ENCODE measurements around the gene RIC8A.

Gene RIC8A

GRCh38 chr11:221998-222789, 14.7 kb downstream of the RIC8A start:
- Histone ChIP-seq H3K27ac (ENCODE audit: low read length) (no peak overlapping the region), H3K9me3 (ENCODE audit: control insufficient read depth in 2 of 2, low read length in 2 of 2) (no peaks in the 10 kb centered on the region), H3K9ac (ENCODE audit: low read length in 2 of 2) (no peak overlapping the region), H3K36me3 (ENCODE audit: control insufficient read depth in 2 of 2, insufficient read depth in 2 of 2, low read length in 2 of 2) (peaks cover 6 to 18% of the 10 kb centered on the region in 2 donors), H3K4me3 (ENCODE audit: low read length in 2 of 2) (no peak overlapping the region), H3K4me1 (ENCODE audit: control insufficient read depth, insufficient read depth, low read length) (no peaks in the 10 kb centered on the region), H3K27me3 (ENCODE audit: control insufficient read depth in 1 of 2, insufficient read depth in 2 of 2, low read length in 2 of 2) (no peaks in the 10 kb centered on the region)

- no peaks in the 10 kb centered on the region for H3K27me3 ChIP-seq (ENCODE audit: control insufficient read depth in 1 of 2, insufficient read depth in 2 of 2, low read length in 2 of 2)
- H3K4me1 ChIP-seq (ENCODE audit: control insufficient read depth, insufficient read depth, low read length), result no peaks in the 10 kb centered on the region
- H3K36me3 ChIP-seq (ENCODE audit: control insufficient read depth in 2 of 2, insufficient read depth in 2 of 2, low read length in 2 of 2), result peaks cover 6 to 12% of the 10 kb centered on the region in 2 donors
- no peak overlapping the region for H3K9ac ChIP-seq (ENCODE audit: low read length in 2 of 2)
- no peak overlapping the region for H3K27ac ChIP-seq (ENCODE audit: low read length)
- H3K4me3 ChIP-seq (ENCODE audit: low read length in 2 of 2), result no peak overlapping the region
- H3K9me3 ChIP-seq (ENCODE audit: control insufficient read depth in 2 of 2, low read length in 2 of 2), result no peaks in the 10 kb centered on the region
Observed at GRCh38 chr11:223026-223789, 15.7 kb downstream of the RIC8A start.

- peaks cover 6 to 8% of the 10 kb centered on the region in 2 donors for H3K36me3 ChIP-seq (ENCODE audit: control insufficient read depth in 2 of 2, insufficient read depth in 2 of 2, low read length in 2 of 2)
- no peak overlapping the region for H3K4me3 ChIP-seq (ENCODE audit: low read length in 2 of 2)
- H3K9me3 ChIP-seq (ENCODE audit: control insufficient read depth in 2 of 2, low read length in 2 of 2), result no peaks in the 10 kb centered on the region
- H3K4me1 ChIP-seq (ENCODE audit: control insufficient read depth, insufficient read depth, low read length), result no peaks in the 10 kb centered on the region
- no peaks in the 10 kb centered on the region for H3K27me3 ChIP-seq (ENCODE audit: control insufficient read depth in 1 of 2, insufficient read depth in 2 of 2, low read length in 2 of 2)
- no peak overlapping the region for H3K27ac ChIP-seq (ENCODE audit: low read length)
- no peak overlapping the region for H3K9ac ChIP-seq (ENCODE audit: low read length in 2 of 2)
Observed at GRCh38 chr11:223884-224283, 16.4 kb downstream of the RIC8A start.

GRCh38 chr11:224424-224823, 16.9 kb downstream of the RIC8A start:
- no peaks in the 10 kb centered on the region for H3K27me3 ChIP-seq (ENCODE audit: control insufficient read depth in 1 of 2, insufficient read depth in 2 of 2, low read length in 2 of 2)
- no peaks in the 10 kb centered on the region for H3K9me3 ChIP-seq (ENCODE audit: control insufficient read depth in 2 of 2, low read length in 2 of 2)
- H3K27ac ChIP-seq (ENCODE audit: low read length), result no peak overlapping the region
- H3K36me3 ChIP-seq (ENCODE audit: control insufficient read depth in 2 of 2, insufficient read depth in 2 of 2, low read length in 2 of 2), result peaks cover 6% of the 10 kb centered on the region in 2 donors
- no peaks in the 10 kb centered on the region for H3K4me1 ChIP-seq (ENCODE audit: control insufficient read depth, insufficient read depth, low read length)
- H3K4me3 ChIP-seq (ENCODE audit: low read length in 2 of 2), result no peak overlapping the region
- H3K9ac ChIP-seq (ENCODE audit: low read length in 2 of 2), result no peak overlapping the region

GRCh38 chr11:225734-226453, 18.4 kb downstream of the RIC8A start:
- Histone ChIP-seq H3K36me3 (ENCODE audit: control insufficient read depth in 2 of 2, insufficient read depth in 2 of 2, low read length in 2 of 2) (peaks cover 6 to 9% of the 10 kb centered on the region in 2 donors), H3K9me3 (ENCODE audit: control insufficient read depth in 2 of 2, low read length in 2 of 2) (no peaks in the 10 kb centered on the region), H3K4me3 (ENCODE audit: low read length in 2 of 2) (no peak overlapping the region), H3K27me3 (ENCODE audit: control insufficient read depth in 1 of 2, insufficient read depth in 2 of 2, low read length in 2 of 2) (no peaks in the 10 kb centered on the region), H3K9ac (ENCODE audit: low read length in 2 of 2) (no peak overlapping the region), H3K27ac (ENCODE audit: low read length) (no peak overlapping the region), H3K4me1 (ENCODE audit: control insufficient read depth, insufficient read depth, low read length) (no peaks in the 10 kb centered on the region)

- H3K9me3 ChIP-seq (ENCODE audit: control insufficient read depth in 2 of 2, low read length in 2 of 2), result no peaks in the 10 kb centered on the region
- H3K27me3 ChIP-seq (ENCODE audit: control insufficient read depth in 1 of 2, insufficient read depth in 2 of 2, low read length in 2 of 2), result no peaks in the 10 kb centered on the region
- no peak overlapping the region for H3K4me3 ChIP-seq (ENCODE audit: low read length in 2 of 2)
- no peak overlapping the region for H3K9ac ChIP-seq (ENCODE audit: low read length in 2 of 2)
- no peaks in the 10 kb centered on the region for H3K4me1 ChIP-seq (ENCODE audit: control insufficient read depth, insufficient read depth, low read length)
- peaks cover 2 to 6% of the 10 kb centered on the region in 2 donors for H3K36me3 ChIP-seq (ENCODE audit: control insufficient read depth in 2 of 2, insufficient read depth in 2 of 2, low read length in 2 of 2)
- H3K27ac ChIP-seq (ENCODE audit: low read length), result no peak overlapping the region
Observed at GRCh38 chr11:227824-228379, 20.4 kb downstream of the RIC8A start.

GRCh38 chr11:230431-230830, 22.9 kb downstream of the RIC8A start:
- H3K4me3 ChIP-seq (ENCODE audit: low read length in 2 of 2), result no peak overlapping the region
- H3K27me3 ChIP-seq (ENCODE audit: control insufficient read depth in 1 of 2, insufficient read depth in 2 of 2, low read length in 2 of 2), result no peaks in the 10 kb centered on the region
- H3K9me3 ChIP-seq (ENCODE audit: control insufficient read depth in 2 of 2, low read length in 2 of 2), result no peaks in the 10 kb centered on the region
- peaks cover 3% of the 10 kb centered on the region for H3K4me1 ChIP-seq (ENCODE audit: control insufficient read depth, insufficient read depth, low read length)
- H3K36me3 ChIP-seq (ENCODE audit: control insufficient read depth in 2 of 2, insufficient read depth in 2 of 2, low read length in 2 of 2), result peaks cover 0 to 3% of the 10 kb centered on the region in 2 donors
- no peak overlapping the region for H3K27ac ChIP-seq (ENCODE audit: low read length)
- H3K9ac ChIP-seq (ENCODE audit: low read length in 2 of 2), result no peak overlapping the region

- H3K27ac ChIP-seq (ENCODE audit: low read length), result no peak overlapping the region
- H3K36me3 ChIP-seq (ENCODE audit: control insufficient read depth in 2 of 2, insufficient read depth in 2 of 2, low read length in 2 of 2), result peaks cover 0 to 3% of the 10 kb centered on the region in 2 donors
- no peak overlapping the region for H3K4me3 ChIP-seq (ENCODE audit: low read length in 2 of 2)
- H3K9me3 ChIP-seq (ENCODE audit: control insufficient read depth in 2 of 2, low read length in 2 of 2), result no peaks in the 10 kb centered on the region
- H3K9ac ChIP-seq (ENCODE audit: low read length in 2 of 2), result no peak overlapping the region
- H3K4me1 ChIP-seq (ENCODE audit: control insufficient read depth, insufficient read depth, low read length), result peaks cover 9% of the 10 kb centered on the region
- H3K27me3 ChIP-seq (ENCODE audit: control insufficient read depth in 1 of 2, insufficient read depth in 2 of 2, low read length in 2 of 2), result no peaks in the 10 kb centered on the region
Observed at GRCh38 chr11:232783-233565, 25.5 kb downstream of the RIC8A start.

- H3K36me3 ChIP-seq (ENCODE audit: control insufficient read depth in 2 of 2, insufficient read depth in 2 of 2, low read length in 2 of 2), result peaks cover 0 to 5% of the 10 kb centered on the region in 2 donors
- H3K4me3 ChIP-seq (ENCODE audit: low read length in 2 of 2), result peak overlapping the region; percentile 92
- peaks cover 9% of the 10 kb centered on the region for H3K4me1 ChIP-seq (ENCODE audit: control insufficient read depth, insufficient read depth, low read length)
- H3K9ac ChIP-seq (ENCODE audit: low read length in 2 of 2), result peak overlapping the region; percentile 85 to 93
- no peaks in the 10 kb centered on the region for H3K9me3 ChIP-seq (ENCODE audit: control insufficient read depth in 2 of 2, low read length in 2 of 2)
- peak overlapping the region; percentile 79 for H3K27ac ChIP-seq (ENCODE audit: low read length)
- no peaks in the 10 kb centered on the region for H3K27me3 ChIP-seq (ENCODE audit: control insufficient read depth in 1 of 2, insufficient read depth in 2 of 2, low read length in 2 of 2)
Observed at GRCh38 chr11:235180-235579, 27.7 kb downstream of the RIC8A start.

- no peaks in the 10 kb centered on the region for H3K9me3 ChIP-seq (ENCODE audit: control insufficient read depth in 2 of 2, low read length in 2 of 2)
- H3K36me3 ChIP-seq (ENCODE audit: control insufficient read depth in 2 of 2, insufficient read depth in 2 of 2, low read length in 2 of 2), result peaks cover 0 to 2% of the 10 kb centered on the region in 2 donors
- H3K27me3 ChIP-seq (ENCODE audit: control insufficient read depth in 1 of 2, insufficient read depth in 2 of 2, low read length in 2 of 2), result no peaks in the 10 kb centered on the region
- peak overlapping the region; percentile 92 for H3K4me3 ChIP-seq (ENCODE audit: low read length in 2 of 2)
- peak overlapping the region; percentile 79 for H3K27ac ChIP-seq (ENCODE audit: low read length)
- peaks cover 9% of the 10 kb centered on the region for H3K4me1 ChIP-seq (ENCODE audit: control insufficient read depth, insufficient read depth, low read length)
- peak overlapping the region; percentile 85 to 93 for H3K9ac ChIP-seq (ENCODE audit: low read length in 2 of 2)
Observed at GRCh38 chr11:235609-235996, 28.1 kb downstream of the RIC8A start.

All from stomach smooth muscle (tissue), 2 donors.